ENCODE measurements around the gene TUBA4B.
A peak's percentile ranks its signal among the peaks of the same experiment; 100 is the strongest.

DNA sequence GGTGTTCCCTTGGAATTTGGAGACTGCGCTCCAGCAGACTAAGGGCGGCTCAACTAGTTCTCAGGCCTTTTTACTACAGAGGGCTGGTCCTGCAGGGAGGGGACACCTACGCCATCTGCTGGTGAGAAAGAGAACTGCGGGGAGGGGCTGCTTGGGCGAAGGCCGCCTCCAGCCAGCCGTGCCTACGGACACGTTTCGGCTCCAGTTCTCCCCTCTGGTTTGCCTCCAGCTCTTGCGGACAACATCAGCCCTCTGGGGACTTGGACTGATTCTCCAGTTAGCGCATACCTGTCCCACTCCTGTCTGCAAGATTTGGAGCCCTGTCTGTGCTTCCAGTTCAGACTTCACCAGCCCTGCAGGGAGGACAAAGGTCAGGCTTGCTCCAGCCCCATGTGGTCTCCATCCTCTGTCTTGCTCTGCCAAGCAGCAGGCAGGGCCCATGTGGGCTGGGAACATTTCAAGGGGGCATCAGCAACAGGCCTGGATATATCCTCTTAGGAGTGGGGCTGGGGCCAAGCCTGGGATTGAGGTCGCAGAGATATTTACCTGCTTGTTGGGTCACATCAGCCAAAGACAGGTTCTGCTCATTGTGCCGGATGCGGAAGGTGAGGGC lies 45.8 kb downstream of the TUBA4B start:
- TF ChIP-seq, protein P1, sequence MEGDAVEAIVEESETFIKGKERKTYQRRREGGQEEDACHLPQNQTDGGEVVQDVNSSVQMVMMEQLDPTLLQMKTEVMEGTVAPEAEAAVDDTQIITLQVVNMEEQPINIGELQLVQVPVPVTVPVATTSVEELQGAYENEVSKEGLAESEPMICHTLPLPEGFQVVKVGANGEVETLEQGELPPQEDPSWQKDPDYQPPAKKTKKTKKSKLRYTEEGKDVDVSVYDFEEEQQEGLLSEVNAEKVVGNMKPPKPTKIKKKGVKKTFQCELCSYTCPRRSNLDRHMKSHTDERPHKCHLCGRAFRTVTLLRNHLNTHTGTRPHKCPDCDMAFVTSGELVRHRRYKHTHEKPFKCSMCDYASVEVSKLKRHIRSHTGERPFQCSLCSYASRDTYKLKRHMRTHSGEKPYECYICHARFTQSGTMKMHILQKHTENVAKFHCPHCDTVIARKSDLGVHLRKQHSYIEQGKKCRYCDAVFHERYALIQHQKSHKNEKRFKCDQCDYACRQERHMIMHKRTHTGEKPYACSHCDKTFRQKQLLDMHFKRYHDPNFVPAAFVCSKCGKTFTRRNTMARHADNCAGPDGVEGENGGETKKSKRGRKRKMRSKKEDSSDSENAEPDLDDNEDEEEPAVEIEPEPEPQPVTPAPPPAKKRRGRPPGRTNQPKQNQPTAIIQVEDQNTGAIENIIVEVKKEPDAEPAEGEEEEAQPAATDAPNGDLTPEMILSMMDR (IDR thresholded peaks at IDR 0.05): peak; percentile 98
- TF ChIP-seq ZFX (IDR thresholded peaks at IDR 0.05; ENCODE audit: borderline replicate concordance): no peak

All from 22Rv1 (cell line).